ENCODE results near the gene TFF2.

TFF2 gene

DNA sequence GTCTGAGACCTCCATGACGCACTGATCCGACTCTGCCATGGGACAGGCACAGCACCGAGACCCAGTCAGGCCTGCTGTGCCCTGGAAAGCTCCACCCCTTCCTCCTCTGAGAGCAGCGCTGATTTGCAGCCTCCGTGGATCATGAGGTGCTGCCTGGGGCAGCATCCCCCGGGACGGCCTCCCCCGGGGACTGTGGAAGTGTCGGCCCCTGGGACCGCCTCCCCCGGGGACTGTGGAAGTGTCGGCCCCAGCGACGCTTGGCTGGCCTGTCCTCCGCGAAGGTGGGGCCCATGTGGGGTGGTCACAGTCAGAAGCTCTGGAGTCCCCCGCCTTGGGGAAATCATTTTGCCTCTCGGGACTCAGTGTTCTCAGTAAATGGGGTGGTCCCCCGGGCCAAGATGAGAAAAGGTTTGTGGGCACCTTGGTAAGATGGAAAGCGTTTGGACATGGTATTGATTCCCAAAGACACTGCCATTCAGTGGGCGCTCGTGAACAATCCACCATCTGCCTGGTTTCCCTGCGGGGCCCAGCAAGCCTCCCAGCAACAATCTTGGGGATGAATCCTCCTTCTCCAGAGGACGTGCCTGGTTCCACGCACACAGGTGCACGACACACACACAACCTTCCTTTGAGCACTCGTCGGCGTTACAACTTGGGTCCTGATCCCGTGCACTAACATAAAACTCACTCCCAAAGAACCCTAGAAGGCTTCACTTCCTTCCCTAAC lies 3.0 kb downstream of the TFF2 start:
- H3K9me2 ChIP-seq (ENCODE audit: low read depth, low read length): no peaks in the 10 kb centered on the region
- H3K4me2 ChIP-seq (ENCODE audit: low read length): no peak overlapping the region
- H3K27ac ChIP-seq (ENCODE audit: low read depth, low read length, poor library complexity, severe bottlenecking): no peak overlapping the region
- no peaks in the 10 kb centered on the region for H3K4me1 ChIP-seq (ENCODE audit: insufficient read depth, low read length, severe bottlenecking)
- no peak overlapping the region for H3K9ac ChIP-seq (ENCODE audit: low read length)
- H3K79me2 ChIP-seq (ENCODE audit: insufficient read depth, low read length): no peaks in the 10 kb centered on the region
- no peak overlapping the region for H3K4me3 ChIP-seq (ENCODE audit: low read depth, low read length, poor library complexity, severe bottlenecking)
- no peak overlapping the region for H2AFZ ChIP-seq (ENCODE audit: low read length)
- H3K9me3 ChIP-seq (ENCODE audit: low read length): no peaks in the 10 kb centered on the region
- H3K27me3 ChIP-seq (ENCODE audit: insufficient read depth, low read length): peaks cover 18% of the 10 kb centered on the region; the same call in 1 of the 2 replicates
- H3K36me3 ChIP-seq (ENCODE audit: insufficient read depth, low read length): no peaks in the 10 kb centered on the region
- no peaks in the 10 kb centered on the region for H4K20me1 ChIP-seq (ENCODE audit: insufficient read depth, low read length)
- TF ChIP-seq EZH2 (IDR thresholded peaks at IDR 0.05; ENCODE audit: borderline replicate concordance, low read length): no peak
- no peak for TF ChIP-seq CTCF (IDR thresholded peaks at IDR 0.05; ENCODE audit: low read length)
- no peaks in the 10 kb centered on the region for H3F3A ChIP-seq (ENCODE audit: insufficient read depth, low read length)

GRCh38 chr21:42346866-42347600 lies 3.8 kb downstream of the TFF2 start:
- Histone ChIP-seq H3K36me3 (ENCODE audit: insufficient read depth, low read length) (no peaks in the 10 kb centered on the region), H3K4me2 (ENCODE audit: low read length) (no peak overlapping the region), H3K27me3 (ENCODE audit: insufficient read depth, low read length) (peaks cover 18% of the 10 kb centered on the region; the same call in 1 of the 2 replicates), H2AFZ (ENCODE audit: low read length) (no peak overlapping the region), H3K9me2 (ENCODE audit: low read depth, low read length) (no peaks in the 10 kb centered on the region), H3K9ac (ENCODE audit: low read length) (no peak overlapping the region), H3F3A (ENCODE audit: insufficient read depth, low read length) (no peaks in the 10 kb centered on the region), H3K4me3 (ENCODE audit: low read depth, low read length, poor library complexity, severe bottlenecking) (no peak overlapping the region), H3K9me3 (ENCODE audit: low read length) (no peaks in the 10 kb centered on the region), H4K20me1 (ENCODE audit: insufficient read depth, low read length) (no peaks in the 10 kb centered on the region), H3K79me2 (ENCODE audit: insufficient read depth, low read length) (no peaks in the 10 kb centered on the region), H3K4me1 (ENCODE audit: insufficient read depth, low read length, severe bottlenecking) (no peaks in the 10 kb centered on the region), H3K27ac (ENCODE audit: low read depth, low read length, poor library complexity, severe bottlenecking) (no peak overlapping the region)
- TF ChIP-seq EZH2 (IDR thresholded peaks at IDR 0.05; ENCODE audit: borderline replicate concordance, low read length) (no peak), CTCF (IDR thresholded peaks at IDR 0.05; ENCODE audit: low read length) (no peak)

- H3F3A ChIP-seq (ENCODE audit: insufficient read depth, low read length): no peaks in the 10 kb centered on the region
- no peak overlapping the region for H3K9ac ChIP-seq (ENCODE audit: low read length)
- H3K36me3 ChIP-seq (ENCODE audit: insufficient read depth, low read length): no peaks in the 10 kb centered on the region
- H3K79me2 ChIP-seq (ENCODE audit: insufficient read depth, low read length): no peaks in the 10 kb centered on the region
- no peaks in the 10 kb centered on the region for H3K9me3 ChIP-seq (ENCODE audit: low read length)
- TF ChIP-seq EZH2 (IDR thresholded peaks at IDR 0.05; ENCODE audit: borderline replicate concordance, low read length) (no peak), CTCF (IDR thresholded peaks at IDR 0.05; ENCODE audit: low read length) (no peak)
- H3K27ac ChIP-seq (ENCODE audit: low read depth, low read length, poor library complexity, severe bottlenecking): no peak overlapping the region
- H3K4me2 ChIP-seq (ENCODE audit: low read length): no peak overlapping the region
- no peaks in the 10 kb centered on the region for H4K20me1 ChIP-seq (ENCODE audit: insufficient read depth, low read length)
- H2AFZ ChIP-seq (ENCODE audit: low read length): no peak overlapping the region
- no peaks in the 10 kb centered on the region for H3K9me2 ChIP-seq (ENCODE audit: low read depth, low read length)
- no peak overlapping the region for H3K4me3 ChIP-seq (ENCODE audit: low read depth, low read length, poor library complexity, severe bottlenecking)
- H3K4me1 ChIP-seq (ENCODE audit: insufficient read depth, low read length, severe bottlenecking): no peaks in the 10 kb centered on the region
- peaks cover 18% of the 10 kb centered on the region; the same call in 1 of the 2 replicates for H3K27me3 ChIP-seq (ENCODE audit: insufficient read depth, low read length)
These were observed 4.4 kb downstream of the TFF2 start for GRCh38 chr21:42346441-42346840.

Measured in OCI-LY1 (cell line).